Measurements from ENCODE around the gene LRP1B.

GRCh38 chr2:141364821-141365220, 766.0 kb downstream of the LRP1B start:
- TF ChIP-seq CTCF (IDR thresholded peaks at IDR 0.05) (no peak), POLR2A (IDR thresholded peaks at IDR 0.05) (no peak)

All from Peyer's patch (tissue), 4 donors.